ENCODE results near the gene CEP72.
"Not testable (repeated sequence)": the region's sequence is repeated elsewhere in the genome, so short reads cannot be mapped to it uniquely, and the experiment has no call there.

CEP72 gene

GRCh38 chr5:674630-675011, 62.5 kb downstream of the CEP72 start:
- TF ChIP-seq GATA3 (IDR thresholded peaks at IDR 0.05; ENCODE audit: low read depth, low read length) (no peak), GATA2 (IDR thresholded peaks at IDR 0.05; ENCODE audit: low read depth, low read length) (no peak)

DNA sequence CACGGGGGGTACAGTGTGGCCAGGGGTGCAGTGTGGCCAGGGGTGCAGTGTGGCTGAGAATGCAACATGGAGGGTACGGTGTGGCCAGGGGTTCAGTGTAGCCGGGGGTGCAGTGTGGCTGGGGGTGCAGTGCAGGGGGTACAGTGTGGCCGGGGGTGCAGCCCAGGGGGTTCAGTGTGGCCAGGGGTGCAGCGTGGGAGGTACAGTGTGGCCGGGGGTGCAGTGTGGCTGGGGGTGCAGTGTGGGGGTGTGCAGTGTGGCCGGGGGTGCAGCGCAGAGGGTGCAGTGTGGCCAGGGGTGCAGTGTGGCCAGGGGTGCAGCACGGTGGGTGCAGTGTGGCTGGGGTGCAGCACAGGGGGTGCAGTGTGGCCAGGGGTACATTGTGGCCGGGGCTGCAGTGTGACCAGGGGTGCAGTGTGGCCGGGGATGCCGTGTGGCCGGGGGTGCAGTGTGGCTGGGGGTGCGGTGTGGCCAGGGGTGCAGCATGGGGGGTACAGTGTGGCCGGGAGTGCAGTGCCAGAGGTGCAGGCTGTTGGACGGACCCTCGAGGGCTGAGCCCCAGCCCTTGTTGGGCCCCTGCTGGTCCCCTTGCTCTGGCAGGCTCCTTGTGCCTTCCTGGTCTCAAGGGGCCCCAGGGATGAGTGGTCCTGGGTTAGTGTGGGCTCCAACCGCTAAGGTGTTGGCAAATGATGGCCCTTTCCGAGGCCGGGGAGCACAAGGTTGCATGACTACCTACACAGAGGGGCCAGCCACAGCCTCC, 63.2 kb downstream of the CEP72 start:
- no peak for TF ChIP-seq GATA2 (IDR thresholded peaks at IDR 0.05; ENCODE audit: low read depth, low read length)
- TF ChIP-seq GATA3 (IDR thresholded peaks at IDR 0.05; ENCODE audit: low read depth, low read length) = no peak

DNA sequence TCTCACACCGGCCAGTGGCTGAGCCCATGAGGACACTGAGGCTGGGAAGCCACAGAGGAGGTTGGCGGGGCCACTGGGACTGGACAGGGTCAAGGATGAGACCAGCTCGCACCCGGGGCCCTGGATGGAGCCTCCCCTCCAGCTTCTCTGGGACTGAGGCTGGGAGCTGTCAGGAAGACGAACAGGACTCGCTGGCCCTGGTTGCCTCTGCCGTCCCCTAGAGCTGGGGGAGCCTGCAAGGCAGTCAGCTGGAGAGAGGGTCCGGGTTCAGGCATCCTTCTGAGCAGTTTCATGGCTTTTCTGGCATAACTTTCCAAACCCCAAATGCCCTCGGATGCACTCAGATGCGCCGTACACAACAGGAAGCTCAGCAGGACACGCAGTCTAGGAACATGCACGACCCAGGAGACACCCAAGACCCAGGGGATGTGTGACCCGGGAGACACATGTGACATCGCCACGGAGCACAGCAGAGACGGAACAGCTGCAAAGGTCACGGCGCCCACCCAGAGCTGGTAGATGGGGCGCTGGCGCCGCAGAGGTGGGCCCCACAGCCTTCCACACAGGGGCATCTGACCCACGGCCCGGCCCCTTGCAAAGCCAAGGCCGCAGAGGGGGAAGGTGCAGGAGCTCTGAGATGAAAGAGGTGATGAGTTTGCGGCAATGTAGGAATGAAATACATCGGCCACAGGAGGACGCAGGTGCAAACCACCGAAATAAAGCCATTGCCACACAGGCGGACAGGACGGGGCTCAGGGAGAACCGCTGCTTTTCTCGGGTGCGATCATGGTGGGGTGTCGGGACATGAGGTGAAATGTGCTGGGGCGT, 63.9 kb downstream of the CEP72 start:
- TF ChIP-seq GATA2 (IDR thresholded peaks at IDR 0.05; ENCODE audit: low read depth, low read length) = no peak
- no peak for TF ChIP-seq GATA3 (IDR thresholded peaks at IDR 0.05; ENCODE audit: low read depth, low read length)

DNA sequence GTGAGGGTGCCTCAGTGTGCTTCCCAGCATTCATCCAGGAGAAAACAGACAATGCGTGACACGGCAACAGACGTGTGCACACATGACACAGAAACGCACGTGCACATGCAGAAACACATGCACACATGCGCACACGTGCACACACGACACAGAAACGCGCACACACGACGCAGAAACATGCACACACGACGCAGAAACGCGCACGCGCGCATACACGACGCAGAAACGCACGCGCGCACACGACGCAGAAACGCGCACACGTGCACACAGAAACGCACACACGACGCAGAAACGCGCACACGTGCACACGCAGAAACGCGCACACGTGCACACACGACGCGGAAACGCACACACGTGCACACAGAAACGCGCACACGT, 64.5 kb downstream of the CEP72 start:
- TF ChIP-seq GATA2 (IDR thresholded peaks at IDR 0.05; ENCODE audit: low read depth, low read length) (no peak), GATA3 (IDR thresholded peaks at IDR 0.05; ENCODE audit: low read depth, low read length) (no peak)

DNA sequence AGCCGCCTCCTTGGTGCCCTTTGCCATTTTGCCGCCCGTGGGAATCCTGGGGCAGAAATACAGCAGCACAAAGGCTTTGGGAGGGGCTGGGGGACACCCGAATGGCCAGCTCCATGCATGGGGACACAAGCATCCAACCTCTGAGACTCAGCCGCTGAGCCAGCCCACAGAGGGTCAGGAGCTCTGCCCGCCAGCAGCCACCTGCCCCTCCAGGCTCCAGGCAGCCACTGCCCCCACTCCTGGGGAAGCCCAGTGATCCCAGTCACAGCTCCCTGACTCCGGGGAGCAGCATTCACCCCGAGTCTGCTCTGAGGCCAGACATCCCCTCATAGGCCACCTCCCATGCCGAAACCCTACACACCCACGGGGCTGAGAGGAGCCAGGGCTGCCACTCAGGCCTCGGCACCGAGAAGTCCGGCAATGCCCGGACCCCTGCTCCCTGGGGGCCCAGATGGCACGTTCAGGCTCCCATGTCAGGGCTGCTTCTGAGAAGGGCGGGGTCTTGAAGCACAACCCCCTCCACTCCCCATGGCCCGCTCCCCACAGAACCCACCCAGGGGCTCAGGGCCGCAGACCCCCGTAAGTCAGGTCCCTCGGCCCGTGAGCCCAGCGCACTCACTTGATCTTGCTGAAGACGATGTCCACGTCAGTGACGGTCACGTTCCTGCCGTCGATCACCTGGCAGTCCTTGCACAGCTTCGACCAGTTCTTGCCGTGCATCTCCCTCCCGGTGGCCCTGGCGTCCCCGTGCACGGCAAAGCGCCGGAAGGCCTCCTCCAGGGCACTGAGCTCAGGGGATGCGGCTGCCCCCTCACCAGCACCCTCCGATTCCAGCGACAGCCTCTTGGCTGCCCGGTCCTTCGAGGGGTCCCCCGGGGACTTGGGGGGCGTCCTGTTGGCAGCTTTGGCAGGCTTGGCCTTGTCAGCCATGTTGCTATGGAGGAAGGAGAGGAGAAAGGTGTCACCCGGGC, 65.3 kb downstream of the CEP72 start:
- no peak for TF ChIP-seq GATA2 (IDR thresholded peaks at IDR 0.05; ENCODE audit: low read depth, low read length)
- TF ChIP-seq GATA3 (IDR thresholded peaks at IDR 0.05; ENCODE audit: low read depth, low read length) = no peak

- no peak for TF ChIP-seq GATA2 (IDR thresholded peaks at IDR 0.05; ENCODE audit: low read depth, low read length)
- no peak for TF ChIP-seq GATA3 (IDR thresholded peaks at IDR 0.05; ENCODE audit: low read depth, low read length)
Measured at GRCh38 chr5:683551-684481, 71.7 kb downstream of the CEP72 start.

GRCh38 chr5:684751-685216, 72.6 kb downstream of the CEP72 start:
- no peak for TF ChIP-seq GATA3 (IDR thresholded peaks at IDR 0.05; ENCODE audit: low read depth, low read length)
- no peak for TF ChIP-seq GATA2 (IDR thresholded peaks at IDR 0.05; ENCODE audit: low read depth, low read length)

DNA sequence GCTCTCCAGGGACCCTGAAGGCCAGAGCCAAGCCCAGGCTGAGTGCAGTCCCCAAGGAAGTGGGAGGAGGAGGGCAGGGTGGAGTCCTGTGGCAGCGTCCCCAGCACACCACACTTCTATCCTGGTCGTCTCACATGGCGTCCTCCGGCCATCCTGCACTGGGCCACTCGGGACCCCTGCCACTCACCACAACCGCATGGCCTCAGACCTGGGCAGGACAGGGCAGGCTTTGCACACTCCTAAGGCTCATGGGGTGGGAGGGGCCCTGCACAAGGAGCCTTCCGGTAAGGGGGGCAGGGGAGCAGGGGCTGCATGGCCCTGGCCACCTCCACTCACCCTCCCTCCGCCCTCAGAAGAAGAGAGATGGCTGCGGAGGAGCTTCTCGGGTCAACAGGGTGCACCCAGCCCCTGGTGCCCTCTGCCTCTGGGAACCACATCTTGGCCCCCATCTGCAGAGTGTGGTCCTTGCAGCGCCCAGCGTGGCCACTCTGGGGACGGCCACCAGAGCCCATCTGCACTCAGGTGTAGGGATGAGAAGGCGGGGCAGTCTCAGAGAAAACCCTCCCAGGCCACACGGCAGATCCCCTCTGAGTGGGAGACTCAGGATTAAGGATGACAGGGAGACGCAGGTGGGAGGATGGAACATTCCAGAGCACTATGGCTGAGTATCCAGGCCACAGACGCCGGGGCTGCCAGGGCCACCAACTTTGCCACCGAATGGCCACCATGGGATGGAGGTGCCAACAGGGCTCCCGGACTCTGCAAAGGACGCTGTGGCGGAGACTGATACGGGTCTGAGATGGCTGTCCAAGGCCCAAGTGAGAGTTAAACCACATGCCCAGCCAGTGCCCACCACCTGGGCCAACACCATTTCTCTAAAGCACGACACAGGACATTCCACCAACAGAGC, 73.4 kb downstream of the CEP72 start:
- TF ChIP-seq GATA2 (IDR thresholded peaks at IDR 0.05; ENCODE audit: low read depth, low read length) (no peak), GATA3 (IDR thresholded peaks at IDR 0.05; ENCODE audit: low read depth, low read length) (no peak)

DNA sequence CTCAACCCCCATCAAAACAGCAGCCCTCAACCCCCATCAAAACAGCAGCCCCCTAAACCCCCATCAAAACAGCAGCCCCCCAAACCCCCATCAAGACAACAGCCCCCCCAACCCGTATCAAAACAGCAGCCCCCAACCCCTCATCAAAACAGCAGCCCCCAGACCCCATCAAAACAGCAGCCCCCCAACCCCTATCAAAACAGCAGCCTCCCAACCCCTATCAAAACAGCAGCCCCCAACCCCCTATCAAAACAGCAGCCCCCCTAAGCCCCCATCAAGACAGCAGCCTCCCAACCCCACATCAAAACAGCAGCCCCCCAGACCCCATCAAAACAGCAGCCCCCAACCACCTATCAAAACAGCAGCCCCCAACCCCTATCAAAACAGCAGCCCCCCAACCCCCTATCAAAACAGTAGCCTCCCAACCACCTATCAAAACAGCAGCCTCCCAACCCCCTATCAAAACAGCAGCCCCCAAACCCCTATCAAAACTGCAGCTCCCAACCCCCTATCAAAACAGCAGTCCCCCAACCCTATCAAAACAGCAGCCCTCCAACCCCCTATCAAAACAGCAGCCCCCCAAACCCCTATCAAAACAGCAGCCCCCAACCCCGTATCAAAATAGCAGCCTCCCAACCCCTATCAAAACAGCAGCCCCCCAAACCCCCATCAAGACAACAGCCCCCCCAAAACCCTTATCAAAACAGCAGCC, 79.8 kb downstream of the CEP72 start:
- no peak for TF ChIP-seq GATA3 (IDR thresholded peaks at IDR 0.05; ENCODE audit: low read depth, low read length)
- TF ChIP-seq GATA2 (IDR thresholded peaks at IDR 0.05; ENCODE audit: low read depth, low read length) = no peak

DNA sequence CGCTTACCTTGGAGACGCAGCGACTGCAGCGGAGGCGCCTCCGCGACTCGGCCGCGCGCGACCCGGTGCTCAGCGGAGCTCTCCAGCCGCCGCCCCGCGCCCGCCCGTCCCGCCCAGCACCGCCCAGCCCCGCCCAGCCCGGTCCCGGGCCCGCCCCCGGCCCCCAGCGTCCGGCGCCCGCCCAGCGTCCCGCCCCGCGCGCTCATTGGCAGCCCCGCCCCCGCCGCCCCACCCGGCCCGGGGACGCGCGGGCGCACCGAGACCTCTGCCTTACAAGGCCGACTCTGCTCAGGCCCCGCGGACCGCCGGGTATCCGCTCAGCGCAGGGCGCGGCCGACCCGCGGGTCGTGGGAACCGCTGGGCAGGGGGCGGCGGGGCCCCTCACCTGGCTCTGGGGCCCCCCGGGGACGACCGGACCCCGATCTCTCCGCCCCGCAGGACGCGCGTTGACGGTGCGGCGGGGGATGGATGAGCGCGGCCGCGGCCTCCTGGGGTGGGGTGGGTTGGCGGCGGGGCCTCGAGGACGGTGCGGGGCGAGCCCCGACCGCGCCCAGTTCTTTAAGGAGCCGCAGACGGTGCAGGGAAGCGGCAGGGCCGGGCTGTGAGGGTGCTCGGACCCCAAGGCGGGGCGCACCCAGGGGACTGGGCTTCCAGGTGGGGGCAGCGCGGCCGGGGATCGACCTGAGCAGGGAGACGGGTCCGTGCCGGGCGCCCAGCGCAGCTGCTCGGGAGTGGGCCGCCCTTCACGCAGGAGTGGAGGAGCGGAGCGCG, 81.3 kb downstream of the CEP72 start, which contains the start of gene TPPP:
TSS of gene TPPP (minus strand) at position 82 of the 771 bp plus-strand sequence. CDS start 15,292 bp downstream, outside the sequence.
- TF ChIP-seq GATA3, GATA2 (IDR thresholded peaks at IDR 0.05; ENCODE audit: low read depth, low read length): not testable (repeated sequence)

All from SH-SY5Y (cell line).